Caco-2 (cell line): ENCODE results near the gene AASDH. TPM values are rescaled to one million over a fixed set of nuclear protein-coding genes. Genes with fewer than 3 reads are reported as not detected.

ENCODE experiments used
- BruUV-seq: library from RNA; stranded (reverse); fragments of 400-500 nt; replicated peaks from 2 replicates; lab custom pipeline; 2021; lab: Mats Ljungman, UMichigan
- CTCF ChIA-PET: fragments of 300-600 bp; sonication (Branson Sonifier 250); formaldehyde crosslinking; loops from one replicate; lab custom pipeline; 2022; ENCODE audit warnings: antibody characterized with exemption; lab: Charles Lee
- POLR2A ChIA-PET: fragments of 300-600 bp; sonication (Branson Sonifier 250); formaldehyde crosslinking; loops from one replicate; lab custom pipeline; 2022; ENCODE audit warnings: antibody characterized with exemption; lab: Charles Lee
- DNase-seq, 2 experiments: peaks; one replicate each; pipeline versions ENCODE4 v3.0.0 to v3.0.0-alpha.2; 2020 to 2022
- H3K27me3 ChIP-seq: replicated peaks from 2 replicates; pipeline ENCODE4 v1.6.0; 2011; ENCODE audit warnings: low read length; ENCODE audit not compliant: control insufficient read depth, insufficient read depth
- H3K36me3 ChIP-seq: 2 replicates; pipeline ENCODE4 v1.5.1; 2011; ENCODE audit warnings: low read length; ENCODE audit not compliant: control insufficient read depth, insufficient read depth
- H3K4me1 ChIP-seq: fragments of 250-450 bp; sonication (Bioruptor Pico); 2 replicates; pipeline ENCODE4 v1.5.1; 2020; ENCODE audit warnings: mild to moderate bottlenecking
- H3K4me3 ChIP-seq: 2 replicates; pipeline ENCODE4 v1.5.1; 2011; ENCODE audit warnings: low read depth, mild to moderate bottlenecking, control low read depth, low read length
- H3K9me3 ChIP-seq: fragments of 250-450 bp; sonication (Bioruptor Pico); 2 replicates; pipeline ENCODE4 v1.5.1; 2020; ENCODE audit warnings: mild to moderate bottlenecking, moderate library complexity
- H3K27ac Mint-ChIP-seq: one replicate; pipeline ENCODE4 v1.8.0; 2022; ENCODE audit warnings: mixed read lengths; ENCODE audit not compliant: unreplicated experiment
- H3K27me3 Mint-ChIP-seq: one replicate; pipeline ENCODE4 v1.8.0; 2022; ENCODE audit warnings: mixed read lengths; ENCODE audit not compliant: insufficient read depth, unreplicated experiment
- H3K36me3 Mint-ChIP-seq: one replicate; pipeline ENCODE4 v1.8.0; 2022; ENCODE audit warnings: mild to moderate bottlenecking, mixed read lengths; ENCODE audit not compliant: insufficient read depth, unreplicated experiment
- H3K4me1 Mint-ChIP-seq: one replicate; pipeline ENCODE4 v1.8.0; 2022; ENCODE audit warnings: low read depth, mixed read lengths; ENCODE audit not compliant: unreplicated experiment
- H3K4me3 Mint-ChIP-seq: one replicate; pipeline ENCODE4 v1.8.0; 2022; ENCODE audit warnings: mild to moderate bottlenecking, moderate library complexity, mixed read lengths; ENCODE audit not compliant: unreplicated experiment
- H3K9me3 Mint-ChIP-seq: one replicate; pipeline ENCODE4 v1.8.0; 2022; ENCODE audit warnings: mixed read lengths; ENCODE audit not compliant: unreplicated experiment
- intact Hi-C: fragments of 100-400 bp; cut with micrococcal nuclease; formaldehyde crosslinking; loops from one replicate; pipeline ENCODE4 v1.10.0; 2022; ENCODE audit not compliant: unreplicated experiment
- total RNA-seq: library from RNA; stranded (reverse); gene quantifications from 2 replicates; pipeline ENCODE4 v1.2.3, GENCODE V29; 2022
- TF ChIP-seq, protein P1 (sequence below), 2 experiments: fragments of 200-600 bp in 1 of 2; IDR thresholded peaks; 1 replicate in 1 of 2; 2 replicates in 1 of 2; pipeline versions ENCODE4 v1.5.1 to v1.8.0; 2011 to 2022; ENCODE audit warnings: antibody characterized with exemption in 1 of 2, control low read depth in 1 of 2, inconsistent platforms in 1 of 2, low read depth in 1 of 2, low read length in 1 of 2, mild to moderate bottlenecking in 1 of 2, moderate library complexity in 1 of 2; ENCODE audit not compliant: insufficient read depth in 1 of 2, severe bottlenecking in 1 of 2, unreplicated experiment in 1 of 2

AASDH gene
- total RNA-seq, 1 experiment from 2014 or later: 12.8 TPM

GRCh38 chr4:56326363-56326762, 60.9 kb downstream of the AASDH start:
- DNase-seq: no peak
- no peaks in the 10 kb centered on the region for H3K36me3 Mint-ChIP-seq
- H3K4me1 ChIP-seq: 0 out of 2 replicates have a peak, but pooled peaks cover 8% of the 10 kb centered on the region
- BruUV-seq: no TSS peak
- no peak overlapping the region for H3K27ac Mint-ChIP-seq
- ChIA-PET POLR2A (no interaction called here), CTCF (no interaction called here)
- intact Hi-C loops: no loop called here
- H3K27me3 Mint-ChIP-seq: no peaks in the 10 kb centered on the region
- no peak overlapping the region for H3K4me3 Mint-ChIP-seq
- H3K9me3 Mint-ChIP-seq: no peaks in the 10 kb centered on the region
- no peaks in the 10 kb centered on the region for H3K36me3 ChIP-seq
- H3K27me3 ChIP-seq: no peaks in the 10 kb centered on the region
- H3K4me3 ChIP-seq: no peak overlapping the region
- no peaks in the 10 kb centered on the region for H3K9me3 ChIP-seq
- no peaks in the 10 kb centered on the region for H3K4me1 Mint-ChIP-seq
- TF ChIP-seq, protein P1, sequence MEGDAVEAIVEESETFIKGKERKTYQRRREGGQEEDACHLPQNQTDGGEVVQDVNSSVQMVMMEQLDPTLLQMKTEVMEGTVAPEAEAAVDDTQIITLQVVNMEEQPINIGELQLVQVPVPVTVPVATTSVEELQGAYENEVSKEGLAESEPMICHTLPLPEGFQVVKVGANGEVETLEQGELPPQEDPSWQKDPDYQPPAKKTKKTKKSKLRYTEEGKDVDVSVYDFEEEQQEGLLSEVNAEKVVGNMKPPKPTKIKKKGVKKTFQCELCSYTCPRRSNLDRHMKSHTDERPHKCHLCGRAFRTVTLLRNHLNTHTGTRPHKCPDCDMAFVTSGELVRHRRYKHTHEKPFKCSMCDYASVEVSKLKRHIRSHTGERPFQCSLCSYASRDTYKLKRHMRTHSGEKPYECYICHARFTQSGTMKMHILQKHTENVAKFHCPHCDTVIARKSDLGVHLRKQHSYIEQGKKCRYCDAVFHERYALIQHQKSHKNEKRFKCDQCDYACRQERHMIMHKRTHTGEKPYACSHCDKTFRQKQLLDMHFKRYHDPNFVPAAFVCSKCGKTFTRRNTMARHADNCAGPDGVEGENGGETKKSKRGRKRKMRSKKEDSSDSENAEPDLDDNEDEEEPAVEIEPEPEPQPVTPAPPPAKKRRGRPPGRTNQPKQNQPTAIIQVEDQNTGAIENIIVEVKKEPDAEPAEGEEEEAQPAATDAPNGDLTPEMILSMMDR (IDR thresholded peaks at IDR 0.05; ENCODE audit: insufficient read depth in 1 of 2, low read depth in 1 of 2, low read length in 1 of 2, severe bottlenecking in 1 of 2, unreplicated experiment in 1 of 2): no peak

DNA sequence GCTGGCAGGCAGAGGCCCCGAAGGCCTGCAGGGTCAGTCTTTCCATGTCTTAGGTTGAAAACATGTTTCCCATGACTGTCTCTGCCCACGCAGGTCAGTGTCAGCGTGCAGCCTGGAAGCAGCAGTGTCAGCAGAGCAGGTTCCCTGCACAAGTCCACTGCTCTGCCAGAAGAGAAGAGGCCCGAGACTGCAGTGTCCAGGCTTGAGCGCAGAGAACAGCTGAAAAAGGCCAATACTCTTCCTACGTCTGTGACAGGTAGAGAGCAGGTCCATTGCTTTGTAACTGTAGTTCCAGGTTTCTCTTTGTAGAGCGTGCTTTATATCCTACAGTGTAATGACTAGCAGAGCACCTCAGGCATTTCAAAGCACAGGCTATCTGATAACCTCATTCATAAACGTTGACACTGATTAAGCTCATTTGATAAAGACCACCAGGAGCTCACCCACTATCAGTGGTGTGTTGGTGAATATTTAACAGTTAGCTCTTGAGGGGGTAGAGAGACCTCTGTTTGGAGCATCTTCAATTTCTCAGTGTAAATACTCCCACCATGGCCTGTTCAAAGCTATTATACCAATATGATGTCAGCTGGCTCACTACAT, 63.2 kb downstream of the AASDH start:
- Histone ChIP-seq H3K9me3 (no peaks in the 10 kb centered on the region), H3K36me3 (no peaks in the 10 kb centered on the region), H3K4me1 (0 out of 2 replicates have a peak, but pooled peaks cover 8% of the 10 kb centered on the region), H3K4me3 (no peak overlapping the region), H3K27me3 (no peaks in the 10 kb centered on the region)
- no peaks in the 10 kb centered on the region for H3K9me3 Mint-ChIP-seq
- intact Hi-C loops: no loop called here
- no peak overlapping the region for H3K27ac Mint-ChIP-seq
- H3K27me3 Mint-ChIP-seq: no peaks in the 10 kb centered on the region
- POLR2A ChIA-PET: no interaction called here
- DNase-seq: no peak
- TF ChIP-seq, protein P1 (IDR thresholded peaks at IDR 0.05; ENCODE audit: insufficient read depth in 1 of 2, low read depth in 1 of 2, low read length in 1 of 2, severe bottlenecking in 1 of 2, unreplicated experiment in 1 of 2): no peak
- no peak overlapping the region for H3K4me3 Mint-ChIP-seq
- BruUV-seq: no TSS peak
- H3K4me1 Mint-ChIP-seq: no peaks in the 10 kb centered on the region
- no peaks in the 10 kb centered on the region for H3K36me3 Mint-ChIP-seq
- CTCF ChIA-PET: no interaction called here

DNA sequence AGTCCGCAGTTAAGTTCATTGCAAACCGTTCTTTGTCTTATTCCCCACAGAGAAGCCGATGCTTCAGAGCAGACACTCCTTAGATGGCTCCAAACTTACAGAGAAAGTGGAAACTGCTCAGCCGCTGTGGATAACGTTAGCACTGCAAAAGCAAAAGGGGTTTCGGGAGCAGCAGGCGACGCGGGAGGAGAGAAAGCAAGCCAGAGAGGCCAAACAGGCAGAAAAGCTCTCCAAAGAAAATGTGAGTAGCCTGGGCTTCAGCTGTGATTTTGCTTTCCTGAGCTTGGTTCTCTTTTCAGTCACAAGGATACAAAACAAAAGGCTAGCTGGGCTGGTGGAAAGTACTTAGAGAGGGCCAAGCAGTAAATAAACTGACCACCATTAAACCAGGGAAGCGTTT, 64.0 kb downstream of the AASDH start:
- no peak for DNase-seq
- TF ChIP-seq, protein P1 (IDR thresholded peaks at IDR 0.05; ENCODE audit: insufficient read depth in 1 of 2, low read depth in 1 of 2, low read length in 1 of 2, severe bottlenecking in 1 of 2, unreplicated experiment in 1 of 2): no peak
- BruUV-seq: no TSS peak
- Histone ChIP-seq H3K36me3 (no peaks in the 10 kb centered on the region), H3K9me3 (no peaks in the 10 kb centered on the region), H3K4me1 (0 out of 2 replicates have a peak, but pooled peaks cover 8% of the 10 kb centered on the region), H3K4me3 (no peak overlapping the region), H3K27me3 (no peaks in the 10 kb centered on the region)
- Mint-ChIP-seq H3K9me3 (no peaks in the 10 kb centered on the region), H3K27me3 (no peaks in the 10 kb centered on the region), H3K27ac (no peak overlapping the region), H3K4me3 (no peak overlapping the region), H3K36me3 (no peaks in the 10 kb centered on the region), H3K4me1 (no peaks in the 10 kb centered on the region)
- ChIA-PET POLR2A (no interaction called here), CTCF (no interaction called here)
- intact Hi-C loops: loop anchor here (1.0 kb wide), 1 partner anchor 14 kb away; no protein-coding TSS in a partner anchor
